GM18505 (cell line): ENCODE results near the gene MASP1.

ENCODE experiments used
- ATAC-seq: cut with Tn5 transposase; IDR thresholded peaks from one replicate; pipeline ENCODE4 v1.9.1; 2021; ENCODE audit not compliant: unreplicated experiment
- POLR2A ChIP-seq: IDR thresholded peaks from 4 replicates; pipeline ENCODE4 v1.6.1; 2011; ENCODE audit warnings: borderline replicate concordance; ENCODE audit not compliant: insufficient read depth, insufficient read length; ENCODE audit errors: extremely low read depth

MASP1 gene

DNA sequence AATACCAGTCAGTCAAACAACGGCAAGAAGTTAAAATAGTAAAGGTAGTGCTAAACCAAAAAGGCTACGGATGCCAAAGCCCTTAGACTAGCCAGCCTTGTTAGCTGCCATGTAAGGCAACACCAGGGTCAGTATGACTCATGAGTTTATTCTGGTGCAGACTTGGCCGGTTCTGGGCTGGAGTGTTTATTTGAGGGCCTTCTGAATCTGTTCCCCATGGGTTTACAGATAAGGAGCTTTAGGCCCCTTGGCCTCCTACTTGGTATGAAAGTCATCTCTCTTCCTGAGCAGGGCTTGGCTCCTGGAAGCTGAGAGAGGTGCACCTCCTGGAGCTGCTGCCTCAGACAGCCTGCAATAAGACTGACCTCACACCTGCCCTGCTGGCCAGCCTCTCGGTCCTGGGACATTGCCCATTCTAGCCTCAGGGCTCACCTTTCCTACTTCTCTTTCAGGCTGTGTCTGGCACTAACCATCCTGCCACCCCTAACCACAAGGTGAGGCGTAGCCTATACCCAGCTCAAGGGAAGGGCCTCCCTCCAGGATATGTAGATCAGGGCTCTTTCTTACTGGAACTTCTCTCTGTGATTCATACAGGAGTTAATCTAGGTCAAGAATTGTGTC lies 104.6 kb downstream of the MASP1 start:
- no peak for TF ChIP-seq POLR2A
- ATAC-seq, result no peak

GRCh38 chr3:187186375-187186774 lies 105.2 kb downstream of the MASP1 start:
- no peak for TF ChIP-seq POLR2A
- ATAC-seq, result no peak

- TF ChIP-seq POLR2A, result no peak
- ATAC-seq, result no peak
Measured at GRCh38 chr3:187185759-187186158, 105.8 kb downstream of the MASP1 start.
